OCI-M2 (cell line): ENCODE measurements around the gene MGLL.

Source experiments
- DNase-seq: peaks from one replicate; lab custom pipeline; 2025; ENCODE audit not compliant: unreplicated experiment; lab: John Stamatoyannopoulos, UW

The MGLL gene

GRCh38 chr3:127775398-127776109, 46.8 kb downstream of the MGLL start:
- DNase-seq = no peak

- DNase-seq = no peak
Measured at GRCh38 chr3:127774647-127775046, 47.7 kb downstream of the MGLL start.

GRCh38 chr3:127773752-127774395, 48.4 kb downstream of the MGLL start:
- DNase-seq = no peak

- no peak for DNase-seq
Measured at GRCh38 chr3:127772827-127773751, 49.2 kb downstream of the MGLL start.

GRCh38 chr3:127772273-127772672, 50.0 kb downstream of the MGLL start:
- no peak for DNase-seq

- no peak for DNase-seq
Measured at GRCh38 chr3:127771746-127772145, 50.6 kb downstream of the MGLL start.

GRCh38 chr3:127770671-127771355, 51.5 kb downstream of the MGLL start:
- DNase-seq = no peak

- DNase-seq = no peak
Measured at GRCh38 chr3:127769284-127770081, 52.8 kb downstream of the MGLL start.

- DNase-seq = no peak
Measured at GRCh38 chr3:127768346-127769008, 53.8 kb downstream of the MGLL start.

GRCh38 chr3:127767126-127767525, 55.2 kb downstream of the MGLL start:
- no peak for DNase-seq

GRCh38 chr3:127765735-127766134, 56.6 kb downstream of the MGLL start:
- no peak for DNase-seq

GRCh38 chr3:127764841-127765362, 57.4 kb downstream of the MGLL start:
- no peak for DNase-seq

GRCh38 chr3:127764301-127764700, 58.0 kb downstream of the MGLL start:
- DNase-seq = no peak

GRCh38 chr3:127763816-127764215, 58.5 kb downstream of the MGLL start:
- DNase-seq = no peak

GRCh38 chr3:127763337-127763736, 59.0 kb downstream of the MGLL start:
- no peak for DNase-seq

GRCh38 chr3:127762787-127763105, 59.6 kb downstream of the MGLL start:
- no peak for DNase-seq

GRCh38 chr3:127762077-127762786, 60.1 kb downstream of the MGLL start:
- DNase-seq = no peak

- DNase-seq = no peak
Measured at GRCh38 chr3:127761441-127761801, 60.9 kb downstream of the MGLL start.

GRCh38 chr3:127760791-127761440, 61.4 kb downstream of the MGLL start:
- no peak for DNase-seq
